Left ventricle myocardium inferior (tissue), 1 donor: ENCODE measurements around the gene JUNB. TPM values are rescaled to one million over a fixed set of nuclear protein-coding genes. Genes with fewer than 3 reads are reported as not detected.
A peak's percentile ranks its signal among the peaks of the same experiment; 100 is the strongest.

Experiments used
- DNase-seq: peaks from one replicate; pipeline ENCODE4 v3.0.0-alpha.2; 2020
- H3K27ac ChIP-seq: fragments of 200-600 bp; replicated peaks from 2 replicates; pipeline ENCODE4 v1.8.0; 2021
- H3K27me3 ChIP-seq: fragments of 200-600 bp; 2 replicates; pipeline ENCODE4 v1.8.0; 2021; ENCODE audit warnings: low read depth
- H3K36me3 ChIP-seq: fragments of 200-600 bp; 2 replicates; pipeline ENCODE4 v1.8.0; 2021
- H3K4me1 ChIP-seq: fragments of 200-600 bp; 2 replicates; pipeline ENCODE4 v1.8.0; 2021
- H3K4me3 ChIP-seq: fragments of 200-600 bp; 2 replicates; pipeline ENCODE4 v1.8.0; 2021; ENCODE audit warnings: mild to moderate bottlenecking, moderate library complexity
- H3K9me3 ChIP-seq: fragments of 200-600 bp; replicated peaks from 2 replicates; pipeline ENCODE4 v1.8.0; 2021
- intact Hi-C: fragments of 100-400 bp; cut with micrococcal nuclease; formaldehyde crosslinking; loops from one replicate; pipeline ENCODE4 v1.11.0; 2022
- total RNA-seq: library from RNA; stranded (reverse); fragmentation: NEBNext Ultra II Directional; extraction: Animal tissue kit (Norgen Biotek cat#: 25700); gene quantifications from one replicate; pipeline ENCODE4 v1.2.1, GENCODE V29; 2021
- TF ChIP-seq, protein P1 (sequence below): fragments of 200-600 bp; IDR thresholded peaks from 2 replicates; pipeline ENCODE4 v1.8.0; 2021; ENCODE audit warnings: antibody characterized with exemption, mild to moderate bottlenecking, borderline replicate concordance
- donor health status: DM: no; HTN: yes; CAD: no; lungs with severe emphysema.

Gene JUNB
- total RNA-seq, 1 donor from 2014 or later = 26.7 TPM

DNA sequence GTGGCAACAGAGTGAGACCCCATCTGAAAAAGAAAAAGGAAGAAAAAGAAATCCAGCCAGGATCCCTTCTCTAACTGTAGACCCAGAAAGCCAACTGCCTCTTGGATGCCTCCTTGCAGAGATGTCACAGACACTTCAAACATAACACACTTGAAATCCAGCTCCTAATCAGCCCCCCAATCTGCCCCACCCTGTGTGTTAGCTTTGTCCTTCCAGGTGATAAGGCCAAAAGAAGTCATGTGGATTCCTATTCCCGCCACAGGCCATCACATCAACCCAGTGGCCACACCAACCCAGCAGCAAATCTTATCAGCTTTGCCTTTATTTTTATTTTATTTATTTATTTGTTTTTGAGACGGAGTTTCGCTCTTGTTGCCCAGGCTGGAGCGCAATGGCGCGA is 31.6 kb upstream of the JUNB start:
- intact Hi-C loops = loop anchor here (10.0 kb wide), 1 partner anchor 85 kb away; no protein-coding TSS in a partner anchor
- TF ChIP-seq, protein P1, sequence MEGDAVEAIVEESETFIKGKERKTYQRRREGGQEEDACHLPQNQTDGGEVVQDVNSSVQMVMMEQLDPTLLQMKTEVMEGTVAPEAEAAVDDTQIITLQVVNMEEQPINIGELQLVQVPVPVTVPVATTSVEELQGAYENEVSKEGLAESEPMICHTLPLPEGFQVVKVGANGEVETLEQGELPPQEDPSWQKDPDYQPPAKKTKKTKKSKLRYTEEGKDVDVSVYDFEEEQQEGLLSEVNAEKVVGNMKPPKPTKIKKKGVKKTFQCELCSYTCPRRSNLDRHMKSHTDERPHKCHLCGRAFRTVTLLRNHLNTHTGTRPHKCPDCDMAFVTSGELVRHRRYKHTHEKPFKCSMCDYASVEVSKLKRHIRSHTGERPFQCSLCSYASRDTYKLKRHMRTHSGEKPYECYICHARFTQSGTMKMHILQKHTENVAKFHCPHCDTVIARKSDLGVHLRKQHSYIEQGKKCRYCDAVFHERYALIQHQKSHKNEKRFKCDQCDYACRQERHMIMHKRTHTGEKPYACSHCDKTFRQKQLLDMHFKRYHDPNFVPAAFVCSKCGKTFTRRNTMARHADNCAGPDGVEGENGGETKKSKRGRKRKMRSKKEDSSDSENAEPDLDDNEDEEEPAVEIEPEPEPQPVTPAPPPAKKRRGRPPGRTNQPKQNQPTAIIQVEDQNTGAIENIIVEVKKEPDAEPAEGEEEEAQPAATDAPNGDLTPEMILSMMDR = no peak
- no peak for DNase-seq

DNA sequence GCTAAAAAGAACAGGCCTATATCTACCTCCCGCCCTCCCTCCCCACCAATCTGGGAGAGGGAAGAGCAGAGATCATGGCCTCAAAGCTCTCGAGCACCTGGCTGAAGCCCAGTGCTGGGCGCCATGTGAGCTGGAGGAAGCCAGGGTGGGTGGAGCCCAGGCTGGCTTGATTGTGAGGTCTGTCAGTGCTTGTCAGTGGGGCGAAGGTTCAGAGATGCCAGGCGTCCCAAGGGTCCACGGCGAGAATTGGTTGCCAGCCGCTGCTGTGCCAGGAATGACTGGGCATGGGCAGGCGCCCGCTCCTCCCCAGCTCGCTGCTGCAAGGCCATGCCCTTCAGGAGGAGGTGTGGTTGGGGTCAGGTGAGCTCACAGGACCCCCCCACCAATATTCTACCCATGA is 28.2 kb upstream of the JUNB start:
- Histone ChIP-seq H3K27ac (peak overlapping the region; percentile 88), H3K4me3 (peak overlapping the region; percentile 23), H3K4me1 (peaks cover 44% of the 10 kb centered on the region), H3K36me3 (peaks cover 22% of the 10 kb centered on the region), H3K27me3 (no peaks in the 10 kb centered on the region), H3K9me3 (no peaks in the 10 kb centered on the region)
- intact Hi-C loops = loop anchor here (10.0 kb wide), 1 partner anchor 82 kb away; no protein-coding TSS in a partner anchor
- TF ChIP-seq, protein P1 = no peak
- peak; percentile 77 for DNase-seq

More for the DNA sequence above, 31.6 kb upstream of the JUNB start:
- Histone ChIP-seq H3K4me3 (no peak overlapping the region), H3K4me1 (peaks cover 38% of the 10 kb centered on the region), H3K9me3 (no peaks in the 10 kb centered on the region), H3K36me3 (peaks cover 10% of the 10 kb centered on the region), H3K27ac (no peak overlapping the region), H3K27me3 (peaks cover 10% of the 10 kb centered on the region)

DNA sequence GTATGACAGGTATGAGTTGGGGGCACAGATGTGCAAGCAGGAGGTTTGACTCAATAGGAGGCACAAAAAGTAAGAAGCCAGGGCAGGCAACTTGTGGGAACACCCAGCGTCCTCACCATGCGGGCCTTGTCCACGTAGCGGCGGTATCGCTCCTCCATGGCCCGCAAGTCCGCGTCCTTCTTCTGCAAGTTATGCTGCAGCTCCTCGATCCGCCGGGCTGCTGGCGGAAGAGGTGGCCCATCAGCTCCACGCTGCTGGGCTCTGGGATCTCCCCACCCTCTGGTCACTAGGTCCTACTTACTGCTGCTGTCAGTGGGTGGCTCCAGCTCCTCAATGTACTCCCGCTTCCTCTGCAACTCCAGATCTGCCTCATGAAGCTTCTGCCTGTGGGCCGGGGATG is 26.6 kb upstream of the JUNB start:
- no peak overlapping the region for H3K27ac ChIP-seq
- intact Hi-C loops = loop anchor here (10.0 kb wide), 1 partner anchor 80 kb away; no protein-coding TSS in a partner anchor

DNA sequence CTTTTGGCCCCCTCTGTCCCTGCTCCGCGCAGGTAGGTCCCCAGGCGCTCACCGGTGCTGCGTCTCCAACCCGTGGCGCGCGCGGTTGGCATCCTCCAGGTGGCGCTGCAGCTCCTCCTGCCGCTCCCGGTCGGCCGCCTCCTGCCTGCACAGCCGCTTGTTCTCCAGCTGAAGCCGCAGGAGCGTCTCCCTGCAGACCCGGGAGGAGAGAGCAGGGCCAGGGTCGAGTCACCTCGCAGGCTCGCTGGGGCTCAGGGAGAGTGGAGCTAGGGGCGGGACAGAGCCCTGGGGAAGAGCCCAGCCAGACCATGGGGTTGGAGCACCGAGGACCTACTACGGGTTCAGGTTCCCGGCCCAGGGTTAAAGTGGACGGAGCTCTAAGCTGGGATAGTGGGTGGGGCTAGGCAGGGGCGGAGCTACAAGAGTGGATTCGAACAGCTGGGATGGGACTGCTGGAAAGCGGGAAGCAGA is 25.2 kb upstream of the JUNB start:
- H3K4me3 ChIP-seq = peak overlapping the region; percentile 64
- H3K27me3 ChIP-seq = no peaks in the 10 kb centered on the region
- TF ChIP-seq, protein P1 = peak; percentile 98
- peak overlapping the region; percentile 82 for H3K27ac ChIP-seq
- peak; percentile 90 for DNase-seq
- no peaks in the 10 kb centered on the region for H3K9me3 ChIP-seq
- H3K36me3 ChIP-seq = peaks cover 43% of the 10 kb centered on the region
- peaks cover 45% of the 10 kb centered on the region for H3K4me1 ChIP-seq
- intact Hi-C loops = loop anchor here (10.0 kb wide), 1 partner anchor 79 kb away; no protein-coding TSS in a partner anchor

More for the DNA sequence above, 26.6 kb upstream of the JUNB start:
- Histone ChIP-seq H3K27me3 (no peaks in the 10 kb centered on the region), H3K9me3 (no peaks in the 10 kb centered on the region), H3K4me3 (no peak overlapping the region), H3K4me1 (peaks cover 44% of the 10 kb centered on the region), H3K36me3 (peaks cover 29% of the 10 kb centered on the region)
- DNase-seq = no peak
- TF ChIP-seq, protein P1 = no peak

DNA sequence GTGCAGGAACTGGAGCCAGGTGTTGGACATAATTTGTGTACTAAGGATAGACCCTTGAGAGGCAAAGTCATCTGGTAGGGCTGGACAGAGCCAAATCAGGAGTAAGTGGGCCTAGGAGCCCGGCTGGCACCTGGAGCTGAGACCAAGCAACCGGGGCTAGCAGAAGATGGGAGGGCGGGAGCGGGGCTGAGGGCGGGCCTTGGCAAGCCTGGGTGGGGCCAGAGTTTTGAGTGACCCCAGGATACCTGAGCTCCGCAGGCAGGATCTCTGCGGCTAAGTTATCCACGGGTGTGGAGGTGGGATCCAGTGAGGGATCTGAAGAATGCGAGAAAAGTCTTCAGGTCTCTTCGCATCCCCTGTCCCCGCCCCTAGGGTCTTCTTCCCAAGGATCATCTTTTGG is 24.1 kb upstream of the JUNB start:
- TF ChIP-seq, protein P1 = no peak
- Histone ChIP-seq H3K4me1 (peaks cover 48% of the 10 kb centered on the region), H3K27ac (no peak overlapping the region), H3K27me3 (no peaks in the 10 kb centered on the region), H3K4me3 (no peak overlapping the region), H3K9me3 (no peaks in the 10 kb centered on the region), H3K36me3 (peaks cover 44% of the 10 kb centered on the region)
- intact Hi-C loops = loop anchor here (10.0 kb wide), 1 partner anchor 78 kb away; no protein-coding TSS in a partner anchor
- no peak for DNase-seq
